H9 (cell line): Measurements from ENCODE around the gene YY1. TPM values are rescaled to one million over a fixed set of nuclear protein-coding genes. Genes with fewer than 3 reads are reported as not detected.

Source experiments
- DNase-seq: peaks from one replicate; pipeline ENCODE4 v3.0.0-alpha.2; 2017
- H2AFZ ChIP-seq: one replicate; pipeline ENCODE4 v1.6.1; 2013; ENCODE audit warnings: mild to moderate bottlenecking, low read length, control low read depth, moderate library complexity
- H2AK5ac ChIP-seq: 2 replicates; pipeline ENCODE4 v1.6.1; 2013; ENCODE audit warnings: low read length, control low read depth, mixed read lengths; ENCODE audit not compliant: insufficient read length
- H2BK120ac ChIP-seq: one replicate; pipeline ENCODE4 v1.6.1; 2013; ENCODE audit warnings: low read depth, mild to moderate bottlenecking, low read length, control low read depth, inconsistent platforms; ENCODE audit not compliant: poor library complexity, severe bottlenecking
- H2BK12ac ChIP-seq: 2 replicates; pipeline ENCODE4 v1.6.1; 2013; ENCODE audit warnings: low read length, control low read depth, mixed read lengths, low read depth; ENCODE audit not compliant: insufficient read length
- H2BK15ac ChIP-seq: 2 replicates; pipeline ENCODE4 v1.6.1; 2013; ENCODE audit warnings: low read depth, low read length, control low read depth
- H2BK20ac ChIP-seq: one replicate; pipeline ENCODE4 v1.6.1; 2013; ENCODE audit warnings: low read depth, mild to moderate bottlenecking, low read length, control low read depth, inconsistent platforms; ENCODE audit not compliant: poor library complexity, severe bottlenecking
- H2BK5ac ChIP-seq: 2 replicates; pipeline ENCODE4 v1.6.1; 2013; ENCODE audit warnings: low read length, control low read depth, mixed read lengths; ENCODE audit not compliant: insufficient read length
- H3K14ac ChIP-seq: 2 replicates; pipeline ENCODE4 v1.6.1; 2013; ENCODE audit warnings: low read length, control low read depth; ENCODE audit not compliant: insufficient read depth
- H3K18ac ChIP-seq: 2 replicates; pipeline ENCODE4 v1.6.1; 2013; ENCODE audit warnings: low read depth, mild to moderate bottlenecking, mixed read lengths, low read length, control low read depth; ENCODE audit not compliant: insufficient read length
- H3K23ac ChIP-seq: 2 replicates; pipeline ENCODE4 v1.6.1; 2013; ENCODE audit warnings: low read length, control low read depth, mixed read lengths, low read depth; ENCODE audit not compliant: insufficient read length
- H3K23me2 ChIP-seq: 2 replicates; pipeline ENCODE4 v1.6.1; 2013; ENCODE audit warnings: low read depth, mild to moderate bottlenecking, mixed read lengths, low read length, control low read depth; ENCODE audit not compliant: insufficient read length, poor library complexity, severe bottlenecking
- H3K27ac ChIP-seq: 2 replicates; pipeline ENCODE4 v1.5.1; 2013; ENCODE audit warnings: low read length, control low read depth, mixed read lengths, low read depth; ENCODE audit not compliant: insufficient read length
- H3K27me3 ChIP-seq: 2 replicates; pipeline ENCODE4 v1.6.1; 2013; ENCODE audit warnings: low read length, control low read depth, inconsistent platforms; ENCODE audit not compliant: insufficient read depth
- H3K4ac ChIP-seq: 2 replicates; pipeline ENCODE4 v1.6.1; 2013; ENCODE audit warnings: low read depth, mild to moderate bottlenecking, control low read depth, inconsistent platforms, low read length, moderate library complexity
- H3K4me1 ChIP-seq: 2 replicates; pipeline ENCODE4 v1.6.1; 2013; ENCODE audit warnings: low read length, control low read depth, inconsistent platforms; ENCODE audit not compliant: insufficient read depth
- H3K4me2 ChIP-seq: 2 replicates; pipeline ENCODE4 v1.6.1; 2013; ENCODE audit warnings: low read length, control low read depth, mixed read lengths; ENCODE audit not compliant: insufficient read length, insufficient read depth
- H3K56ac ChIP-seq: 2 replicates; pipeline ENCODE4 v1.6.1; 2013; ENCODE audit warnings: low read depth, mild to moderate bottlenecking, mixed read lengths, low read length, control low read depth; ENCODE audit not compliant: insufficient read length
- H3K79me1 ChIP-seq: 2 replicates; pipeline ENCODE4 v1.6.1; 2013; ENCODE audit warnings: low read depth, mild to moderate bottlenecking, moderate library complexity, low read length, control low read depth, inconsistent platforms; ENCODE audit not compliant: insufficient read depth, poor library complexity, severe bottlenecking
- H3K79me2 ChIP-seq: 2 replicates; pipeline ENCODE4 v1.6.1; 2013; ENCODE audit warnings: low read length, control low read depth, inconsistent platforms; ENCODE audit not compliant: insufficient read depth
- H3K9ac ChIP-seq: 2 replicates; pipeline ENCODE4 v1.6.1; 2013; ENCODE audit warnings: low read length, control low read depth, mixed read lengths; ENCODE audit not compliant: insufficient read length; ENCODE audit errors: extremely low read depth
- H3K9me3 ChIP-seq: one replicate; pipeline ENCODE4 v1.6.1; 2013; ENCODE audit warnings: low read depth, low read length, inconsistent platforms; ENCODE audit not compliant: control insufficient read depth
- H3T11ph ChIP-seq: one replicate; pipeline ENCODE4 v1.6.1; 2013; ENCODE audit warnings: mild to moderate bottlenecking, low read length, control low read depth, inconsistent platforms
- H4K20me1 ChIP-seq: one replicate; pipeline ENCODE4 v1.6.1; 2013; ENCODE audit not compliant: control insufficient read depth, insufficient read length, insufficient read depth
- H4K5ac ChIP-seq: 2 replicates; pipeline ENCODE4 v1.6.1; 2013; ENCODE audit warnings: low read depth, mild to moderate bottlenecking, mixed read lengths, low read length, control low read depth; ENCODE audit not compliant: insufficient read length
- H4K8ac ChIP-seq: replicated peaks from 2 replicates; pipeline ENCODE4 v1.6.1; 2013; ENCODE audit warnings: low read length, control low read depth, mixed read lengths, low read depth; ENCODE audit not compliant: insufficient read length
- H4K91ac ChIP-seq: 2 replicates; pipeline ENCODE4 v1.6.1; 2013; ENCODE audit warnings: low read depth, mild to moderate bottlenecking, moderate library complexity, mixed read lengths, low read length, control low read depth; ENCODE audit not compliant: insufficient read length
- H3K27ac Mint-ChIP-seq, 3 experiments: 2 replicates in 2 of 3; 3 replicates in 1 of 3; pipeline ENCODE4 v1.8.0; 2020 to 2021; ENCODE audit warnings: mixed read lengths in 3 of 3, mild to moderate bottlenecking in 1 of 3, moderate library complexity in 1 of 3
- H3K27me3 Mint-ChIP-seq: 2 replicates; pipeline ENCODE4 v1.8.0; 2021; ENCODE audit warnings: low read depth, mild to moderate bottlenecking, moderate library complexity, mixed read lengths
- H3K36me3 Mint-ChIP-seq, 3 experiments: 2 replicates in 2 of 3; 3 replicates in 1 of 3; pipeline ENCODE4 v1.8.0; 2020 to 2021; ENCODE audit warnings: low read depth in 3 of 3, mixed read lengths in 3 of 3; ENCODE audit not compliant: insufficient read depth in 1 of 3
- H3K4me1 Mint-ChIP-seq, 2 experiments: 2 replicates each; pipeline ENCODE4 v1.8.0; 2020; ENCODE audit warnings: mixed read lengths in 2 of 2
- H3K4me3 Mint-ChIP-seq, 2 experiments: 2 replicates in 1 of 2; 3 replicates in 1 of 2; pipeline ENCODE4 v1.8.0; 2020 to 2021; ENCODE audit warnings: mild to moderate bottlenecking in 2 of 2, mixed read lengths in 2 of 2, moderate library complexity in 1 of 2
- H3K9me3 Mint-ChIP-seq, 2 experiments: 2 replicates in 1 of 2; 3 replicates in 1 of 2; pipeline ENCODE4 v1.8.0; 2020; ENCODE audit warnings: mild to moderate bottlenecking in 2 of 2, mixed read lengths in 2 of 2, moderate library complexity in 1 of 2
- WGBS: extraction: QIAGEN DNeasy Blood & Tissue Kit; methylation state at CpG from one replicate; pipeline ENCODE4 v1.1.7; 2013; ENCODE audit warnings: missing lambda C conversion rate, low lambda C conversion rate, mixed read lengths; ENCODE audit not compliant: insufficient read length; ENCODE audit errors: extremely low coverage; 5-methylcytosine and 5-hydroxymethylcytosine counted together
- total RNA-seq: library from RNA; stranded (reverse); gene quantifications from 2 replicates; pipeline ENCODE4 v1.2.1, GENCODE V29; 2021
- TF ChIP-seq, protein P1 (sequence below): fragments of 200-600 bp; sonication (generic); conservative IDR thresholded peaks from 3 replicates; pipeline ENCODE4 v1.8.0; 2021; ENCODE audit warnings: antibody characterized with exemption, mild to moderate bottlenecking

Gene YY1
- total RNA-seq, 1 experiment from 2014 or later: 103 TPM

DNA sequence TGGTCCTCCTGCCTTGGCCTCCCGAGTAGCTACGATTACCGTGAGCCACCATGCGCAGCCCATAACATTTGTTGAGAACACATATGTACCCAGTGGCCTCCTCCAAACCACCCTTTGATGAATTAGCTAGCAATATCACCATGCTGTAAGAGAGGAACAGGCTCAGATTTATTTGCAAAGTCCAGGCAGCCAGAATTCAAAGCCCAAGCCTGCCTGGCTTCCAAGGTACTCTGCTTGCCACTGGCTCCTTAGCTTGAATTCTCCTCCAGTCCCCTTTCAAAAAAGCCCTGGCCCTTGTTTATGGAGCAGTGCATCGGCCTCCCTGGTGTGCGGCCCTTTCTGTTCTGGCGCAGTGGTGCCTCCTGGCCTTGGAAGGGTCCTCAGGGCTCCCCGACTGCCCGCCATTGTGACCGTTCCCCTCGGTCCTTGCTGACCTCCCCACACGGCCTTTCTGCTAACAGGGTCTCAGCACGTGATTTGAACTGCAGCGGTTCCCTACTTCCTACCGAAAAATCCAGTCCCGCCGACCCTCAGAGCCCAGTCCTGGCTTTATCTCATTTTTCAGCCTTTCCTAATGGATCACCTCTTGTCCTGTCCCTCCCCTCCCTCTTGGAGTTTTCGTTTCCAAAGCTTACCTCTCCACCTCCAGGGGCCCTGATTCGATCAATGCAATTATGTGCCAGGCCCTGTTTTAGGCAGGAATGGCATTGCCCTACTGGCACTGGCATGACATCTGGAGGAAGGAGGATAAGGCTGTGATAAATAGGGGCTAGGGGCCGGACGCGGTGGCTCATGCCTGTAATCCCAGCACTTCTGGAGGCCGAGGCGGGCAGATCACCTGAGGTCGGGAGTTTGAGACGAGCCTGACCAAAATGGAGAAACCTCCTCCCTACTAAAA, 45.3 kb downstream of the YY1 start:
- Histone ChIP-seq H3K9ac (no peak overlapping the region), H3K27ac (no peak overlapping the region), H3K23me2 (no peaks in the 10 kb centered on the region), H4K20me1 (no peaks in the 10 kb centered on the region), H2BK20ac (no peak overlapping the region), H2BK15ac (no peak overlapping the region), H3K27me3 (no peaks in the 10 kb centered on the region), H3T11ph (no peak overlapping the region), H3K79me2 (no peaks in the 10 kb centered on the region; the same call in 1 of the 2 replicates), H2AFZ (no peak overlapping the region), H2BK12ac (no peak overlapping the region), H2AK5ac (no peak overlapping the region), H3K56ac (no peak overlapping the region), H3K23ac (no peak overlapping the region), H4K91ac (no peak overlapping the region), H3K4me2 (no peak overlapping the region), H3K4ac (no peak overlapping the region), H2BK120ac (no peak overlapping the region), H3K79me1 (no peaks in the 10 kb centered on the region), H2BK5ac (no peak overlapping the region), H3K4me1 (no peaks in the 10 kb centered on the region; the same call in 1 of the 2 replicates), H3K18ac (no peak overlapping the region), H3K14ac (no peak overlapping the region; the same call in 1 of the 2 replicates), H4K8ac (no peak overlapping the region), H4K5ac (no peak overlapping the region), H3K9me3 (no peaks in the 10 kb centered on the region)
- TF ChIP-seq, protein P1, sequence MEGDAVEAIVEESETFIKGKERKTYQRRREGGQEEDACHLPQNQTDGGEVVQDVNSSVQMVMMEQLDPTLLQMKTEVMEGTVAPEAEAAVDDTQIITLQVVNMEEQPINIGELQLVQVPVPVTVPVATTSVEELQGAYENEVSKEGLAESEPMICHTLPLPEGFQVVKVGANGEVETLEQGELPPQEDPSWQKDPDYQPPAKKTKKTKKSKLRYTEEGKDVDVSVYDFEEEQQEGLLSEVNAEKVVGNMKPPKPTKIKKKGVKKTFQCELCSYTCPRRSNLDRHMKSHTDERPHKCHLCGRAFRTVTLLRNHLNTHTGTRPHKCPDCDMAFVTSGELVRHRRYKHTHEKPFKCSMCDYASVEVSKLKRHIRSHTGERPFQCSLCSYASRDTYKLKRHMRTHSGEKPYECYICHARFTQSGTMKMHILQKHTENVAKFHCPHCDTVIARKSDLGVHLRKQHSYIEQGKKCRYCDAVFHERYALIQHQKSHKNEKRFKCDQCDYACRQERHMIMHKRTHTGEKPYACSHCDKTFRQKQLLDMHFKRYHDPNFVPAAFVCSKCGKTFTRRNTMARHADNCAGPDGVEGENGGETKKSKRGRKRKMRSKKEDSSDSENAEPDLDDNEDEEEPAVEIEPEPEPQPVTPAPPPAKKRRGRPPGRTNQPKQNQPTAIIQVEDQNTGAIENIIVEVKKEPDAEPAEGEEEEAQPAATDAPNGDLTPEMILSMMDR: no peak
- Mint-ChIP-seq H3K36me3 (peaks cover 5 to 21% (median 20%) of the 10 kb centered on the region in 3 experiments), H3K4me1 (peaks cover 36 to 37% of the 10 kb centered on the region in 2 experiments), H3K4me3 (peak overlapping the region; percentile 48 to 72), H3K9me3 (no peaks in the 10 kb centered on the region), H3K27ac (peak overlapping the region; percentile 74 to 96 (median 92); a peak in 6 of 7 replicates), H3K27me3 (no peaks in the 10 kb centered on the region)
- peak; percentile 42 for DNase-seq
- no CpG with 5 or more reads among the region's 26 CpGs for WGBS
